PC-3 (cell line): ENCODE data around the gene ZNF491. TPM values are rescaled to one million over a fixed set of nuclear protein-coding genes. Genes with fewer than 3 reads are reported as not detected.

ENCODE experiments used
- ATAC-seq: fragments of 200-7000 bp; cut with Tn5 transposase; 2 replicates; pipeline ENCODE4 v1.9.1; 2020; ENCODE audit warnings: mild to moderate bottlenecking, moderate library complexity
- BruUV-seq: library from RNA; stranded (reverse); fragments of 400-500 nt; replicated peaks from 2 replicates; lab custom pipeline; 2021; lab: Mats Ljungman, UMichigan
- CTCF ChIA-PET: fragments of 300-600 bp; sonication (Branson Sonifier 250); formaldehyde crosslinking; loops from one replicate; lab custom pipeline; 2022; ENCODE audit warnings: antibody characterized with exemption; lab: Charles Lee
- POLR2A ChIA-PET: fragments of 300-600 bp; sonication (Branson Sonifier 250); formaldehyde crosslinking; loops from one replicate; lab custom pipeline; 2022; ENCODE audit warnings: antibody characterized with exemption; ENCODE audit not compliant: unreplicated experiment; lab: Charles Lee
- DNase-seq: peaks from one replicate; pipeline ENCODE4 v3.0.0-alpha.2; 2015
- H2AFZ ChIP-seq: fragments of 300-600 bp; sonication (generic); 2 replicates; pipeline ENCODE4 v1.6.0; 2016; ENCODE audit warnings: antibody characterized with exemption, low read length
- H3F3A ChIP-seq: fragments of 300-600 bp; sonication (generic); one replicate; pipeline ENCODE4 v1.6.0; 2017; ENCODE audit warnings: antibody characterized with exemption, low read length, control low read depth, mild to moderate bottlenecking; ENCODE audit not compliant: unreplicated experiment
- H3K27ac ChIP-seq: fragments of 300-600 bp; sonication (generic); 2 replicates; pipeline ENCODE4 v1.5.1; 2016; ENCODE audit warnings: mild to moderate bottlenecking, low read length
- H3K27me3 ChIP-seq: fragments of 300-600 bp; sonication (generic); 2 replicates; pipeline ENCODE4 v1.6.1; 2016; ENCODE audit warnings: low read length, mixed read lengths
- H3K36me3 ChIP-seq: fragments of 300-600 bp; sonication (generic); 2 replicates; pipeline ENCODE4 v1.6.1; 2016; ENCODE audit warnings: low read depth, mixed run types, low read length, mixed read lengths
- H3K4me1 ChIP-seq: fragments of 300-600 bp; sonication (generic); 2 replicates; pipeline ENCODE4 v1.5.1; 2016; ENCODE audit warnings: low read length; ENCODE audit not compliant: insufficient read depth
- H3K4me2 ChIP-seq: fragments of 300-600 bp; sonication (generic); 2 replicates; pipeline ENCODE4 v1.6.0; 2016; ENCODE audit warnings: low read length
- H3K4me3 ChIP-seq: fragments of 300-600 bp; sonication (generic); 2 replicates; pipeline ENCODE4 v1.5.1; 2016; ENCODE audit warnings: mild to moderate bottlenecking, low read length, mixed read lengths
- H3K79me2 ChIP-seq: fragments of 300-600 bp; sonication (generic); 2 replicates; pipeline ENCODE4 v1.6.1; 2017; ENCODE audit warnings: low read length, mixed read lengths
- H3K9ac ChIP-seq: fragments of 300-600 bp; sonication (generic); 2 replicates; pipeline ENCODE4 v1.6.0; 2016; ENCODE audit warnings: mild to moderate bottlenecking, low read length
- H3K9me2 ChIP-seq: fragments of 300-600 bp; sonication (generic); replicated peaks from 2 replicates; pipeline ENCODE4 v1.6.1; 2016; ENCODE audit warnings: mixed run types, low read length, mixed read lengths
- H3K9me3 ChIP-seq: fragments of 300-600 bp; sonication (generic); 2 replicates; pipeline ENCODE4 v1.6.1; 2016; ENCODE audit warnings: low read length, mixed read lengths
- H4K20me1 ChIP-seq: fragments of 300-600 bp; sonication (generic); 2 replicates; pipeline ENCODE4 v1.6.1; 2016; ENCODE audit warnings: low read length, mixed read lengths
- CTCF ChIP-seq: fragments of 300-600 bp; sonication (generic); conservative IDR thresholded peaks from 2 replicates; pipeline ENCODE4 v1.5.1; 2017; ENCODE audit warnings: antibody characterized with exemption, low read depth, mild to moderate bottlenecking, low read length
- EZH2 ChIP-seq: fragments of 300-600 bp; sonication (generic); IDR thresholded peaks from one replicate; pipeline ENCODE4 v1.6.1; 2017; ENCODE audit warnings: antibody characterized with exemption, mild to moderate bottlenecking, low read length; ENCODE audit not compliant: unreplicated experiment
- EZH2phosphoT487 ChIP-seq: fragments of 300-600 bp; sonication (generic); IDR thresholded peaks from 2 replicates; pipeline ENCODE4 v1.6.1; 2018; ENCODE audit warnings: mild to moderate bottlenecking, antibody characterized with exemption, low read length, borderline replicate concordance
- intact Hi-C: fragments of 100-400 bp; cut with micrococcal nuclease; formaldehyde crosslinking; loops from 2 replicates; pipeline ENCODE4 v1.9.0; 2023
- total RNA-seq: library from RNA; depleted of rRNA; stranded (reverse); fragments of >200 nt; gene quantifications from 2 replicates; pipeline ENCODE4 v1.2.3, GENCODE V29; 2014

Gene ZNF491
- total RNA-seq, 1 experiment from 2014 or later, result 0.47 TPM

- H4K20me1 ChIP-seq, result no peaks in the 10 kb centered on the region
- H3K9me3 ChIP-seq, result peaks cover 64% of the 10 kb centered on the region
- H3K79me2 ChIP-seq, result no peaks in the 10 kb centered on the region
- no peak overlapping the region for H3K27ac ChIP-seq
- 0 out of 2 replicates have a peak overlapping the region, but pooled peaks have one; percentile 6 for H3K4me3 ChIP-seq
- no TSS peak for BruUV-seq
- ATAC-seq (no peak), DNase-seq (no peak)
- no peaks in the 10 kb centered on the region for H3F3A ChIP-seq
- no peak for TF ChIP-seq EZH2phosphoT487
- no peak for TF ChIP-seq CTCF
- no peak for TF ChIP-seq EZH2
- intact Hi-C loops, result no loop called here
- peaks cover 5% of the 10 kb centered on the region; the same call in 1 of the 2 replicates for H3K36me3 ChIP-seq
- no peak overlapping the region for H3K9ac ChIP-seq
- POLR2A ChIA-PET, result no interaction called here
- CTCF ChIA-PET, result no interaction called here
- no peaks in the 10 kb centered on the region for H3K27me3 ChIP-seq
- H3K9me2 ChIP-seq, result no peaks in the 10 kb centered on the region
- no peaks in the 10 kb centered on the region for H3K4me1 ChIP-seq
- no peak overlapping the region for H3K4me2 ChIP-seq
- no peak overlapping the region for H2AFZ ChIP-seq
Observed at GRCh38 chr19:11752244-11752736, 46.0 kb upstream of the ZNF491 start.

- Histone ChIP-seq H3F3A (no peaks in the 10 kb centered on the region), H4K20me1 (no peaks in the 10 kb centered on the region), H3K27me3 (no peaks in the 10 kb centered on the region), H3K9ac (no peak overlapping the region), H3K9me3 (peaks cover 57% of the 10 kb centered on the region), H3K27ac (no peak overlapping the region), H3K4me1 (no peaks in the 10 kb centered on the region), H2AFZ (0 out of 2 replicates have a peak overlapping the region, but pooled peaks have one; percentile 7), H3K4me3 (no peak overlapping the region), H3K9me2 (no peaks in the 10 kb centered on the region), H3K79me2 (no peaks in the 10 kb centered on the region), H3K36me3 (peaks cover 6% of the 10 kb centered on the region; the same call in 1 of the 2 replicates), H3K4me2 (no peak overlapping the region)
- intact Hi-C loops, result no loop called here
- TF ChIP-seq EZH2phosphoT487 (no peak), CTCF (no peak), EZH2 (no peak)
- ChIA-PET CTCF (no interaction called here), POLR2A (no interaction called here)
- DNase-seq (peak; percentile 51), ATAC-seq (no peak)
- BruUV-seq, result no TSS peak
Observed at GRCh38 chr19:11754663-11755062, 43.7 kb upstream of the ZNF491 start.

GRCh38 chr19:11756965-11757364 is 41.4 kb upstream of the ZNF491 start:
- Histone ChIP-seq H3K9me3 (peaks cover 39% of the 10 kb centered on the region), H2AFZ (no peak overlapping the region), H3K27me3 (no peaks in the 10 kb centered on the region), H3K36me3 (peaks cover 6% of the 10 kb centered on the region; the same call in 1 of the 2 replicates), H3K4me2 (no peak overlapping the region), H3K4me1 (no peaks in the 10 kb centered on the region), H3K79me2 (no peaks in the 10 kb centered on the region), H4K20me1 (no peaks in the 10 kb centered on the region), H3K4me3 (no peak overlapping the region; the same call in 1 of the 2 replicates), H3F3A (no peaks in the 10 kb centered on the region), H3K9ac (no peak overlapping the region), H3K9me2 (no peaks in the 10 kb centered on the region), H3K27ac (no peak overlapping the region)
- DNase-seq (no peak), ATAC-seq (no peak)
- POLR2A ChIA-PET, result no interaction called here
- CTCF ChIA-PET, result no interaction called here
- intact Hi-C loops, result no loop called here
- TF ChIP-seq EZH2phosphoT487 (no peak), EZH2 (no peak), CTCF (no peak)
- no TSS peak for BruUV-seq
